ENCODE data around the gene UBE2I.
"Not testable (repeated sequence)": the region's sequence is repeated elsewhere in the genome, so short reads cannot be mapped to it uniquely, and the experiment has no call there.

The UBE2I gene

DNA sequence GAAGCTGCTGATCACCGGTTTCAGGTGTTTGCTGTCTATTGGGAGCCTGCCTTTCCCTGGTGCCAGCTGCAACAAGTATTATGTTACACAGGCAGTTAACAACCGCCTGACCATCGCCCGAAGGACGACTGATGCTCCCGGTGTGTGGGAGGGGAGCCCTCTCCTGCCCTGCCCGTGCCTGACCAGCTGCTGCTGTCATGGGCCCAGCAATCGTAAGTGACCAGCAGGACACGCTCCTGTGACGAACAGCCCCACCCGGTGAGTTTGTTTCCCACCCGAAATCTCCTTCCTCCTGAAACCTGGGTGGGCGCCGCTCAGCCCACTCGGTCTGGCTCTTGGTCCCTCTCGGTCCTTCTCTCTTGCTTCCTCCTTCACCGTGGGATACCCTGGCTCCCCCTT lies 17.9 kb upstream of the UBE2I start:
- TF ChIP-seq, protein P1, sequence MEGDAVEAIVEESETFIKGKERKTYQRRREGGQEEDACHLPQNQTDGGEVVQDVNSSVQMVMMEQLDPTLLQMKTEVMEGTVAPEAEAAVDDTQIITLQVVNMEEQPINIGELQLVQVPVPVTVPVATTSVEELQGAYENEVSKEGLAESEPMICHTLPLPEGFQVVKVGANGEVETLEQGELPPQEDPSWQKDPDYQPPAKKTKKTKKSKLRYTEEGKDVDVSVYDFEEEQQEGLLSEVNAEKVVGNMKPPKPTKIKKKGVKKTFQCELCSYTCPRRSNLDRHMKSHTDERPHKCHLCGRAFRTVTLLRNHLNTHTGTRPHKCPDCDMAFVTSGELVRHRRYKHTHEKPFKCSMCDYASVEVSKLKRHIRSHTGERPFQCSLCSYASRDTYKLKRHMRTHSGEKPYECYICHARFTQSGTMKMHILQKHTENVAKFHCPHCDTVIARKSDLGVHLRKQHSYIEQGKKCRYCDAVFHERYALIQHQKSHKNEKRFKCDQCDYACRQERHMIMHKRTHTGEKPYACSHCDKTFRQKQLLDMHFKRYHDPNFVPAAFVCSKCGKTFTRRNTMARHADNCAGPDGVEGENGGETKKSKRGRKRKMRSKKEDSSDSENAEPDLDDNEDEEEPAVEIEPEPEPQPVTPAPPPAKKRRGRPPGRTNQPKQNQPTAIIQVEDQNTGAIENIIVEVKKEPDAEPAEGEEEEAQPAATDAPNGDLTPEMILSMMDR (IDR thresholded peaks at IDR 0.05; ENCODE audit: borderline replicate concordance, extremely low read depth, low read length, poor library complexity, severe bottlenecking) = no peak
- no peak for TF ChIP-seq EZH2 (IDR thresholded peaks at IDR 0.05; ENCODE audit: borderline replicate concordance, low read depth, low read length, severe bottlenecking)
- no peaks in the 10 kb centered on the region for H4K20me1 ChIP-seq (ENCODE audit: insufficient read depth, low read length)
- H3K79me2 ChIP-seq (ENCODE audit: insufficient read depth, low read length) = no peaks in the 10 kb centered on the region
- no peak overlapping the region for H3K4me3 ChIP-seq (ENCODE audit: low read depth in 1 of 2, low read length in 2 of 2)
- H3K9me3 ChIP-seq (ENCODE audit: insufficient read depth, low read length, severe bottlenecking) = no peaks in the 10 kb centered on the region
- DNase-seq = no peak
- H2AFZ ChIP-seq (ENCODE audit: low read depth, low read length) = no peak overlapping the region
- no peaks in the 10 kb centered on the region for H3K27me3 ChIP-seq (ENCODE audit: insufficient read depth, low read length, poor library complexity)
- H3K36me3 ChIP-seq (ENCODE audit: insufficient read depth, low read length) = no peaks in the 10 kb centered on the region
- no peak overlapping the region for H3K27ac ChIP-seq (ENCODE audit: low read length)
- H3K9ac ChIP-seq (ENCODE audit: low read depth, low read length) = no peak overlapping the region
- H3K4me1 ChIP-seq (ENCODE audit: insufficient read depth, low read length) = no peaks in the 10 kb centered on the region
- no peak for ATAC-seq (ENCODE audit: insufficient read depth, low read depth)
- no peak overlapping the region for H3K4me2 ChIP-seq (ENCODE audit: insufficient read depth, low read length)

DNA sequence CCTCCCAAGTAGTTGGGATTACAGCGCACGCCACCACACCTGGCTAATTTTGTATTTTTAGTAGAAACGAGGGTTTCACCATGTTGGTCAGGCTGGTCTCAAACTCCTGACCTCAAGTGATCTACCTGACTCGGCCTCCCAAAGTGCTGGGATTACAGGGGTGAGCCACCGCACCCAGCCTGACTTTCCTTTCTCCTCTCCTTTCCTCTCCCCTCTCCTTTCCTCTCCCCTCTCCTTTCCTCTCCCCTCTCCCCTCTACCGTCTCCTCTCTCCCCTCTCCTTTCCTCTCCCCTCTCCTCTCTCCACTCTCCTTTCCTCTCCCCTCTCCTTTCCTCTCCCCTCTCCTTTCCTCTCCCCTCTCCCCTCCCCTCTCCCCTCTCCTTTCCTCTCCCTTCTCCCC lies 17.2 kb upstream of the UBE2I start:
- not testable (repeated sequence) for H3K4me2 ChIP-seq (ENCODE audit: insufficient read depth, low read length); H3K79me2 ChIP-seq (ENCODE audit: insufficient read depth, low read length); H3K27me3 ChIP-seq (ENCODE audit: insufficient read depth, low read length, poor library complexity); DNase-seq; H4K20me1 ChIP-seq (ENCODE audit: insufficient read depth, low read length); H2AFZ ChIP-seq (ENCODE audit: low read depth, low read length); H3K4me3 ChIP-seq (ENCODE audit: low read depth in 1 of 2, low read length in 2 of 2); H3K27ac ChIP-seq (ENCODE audit: low read length); H3K9me3 ChIP-seq (ENCODE audit: insufficient read depth, low read length, severe bottlenecking); ATAC-seq (ENCODE audit: insufficient read depth, low read depth); H3K4me1 ChIP-seq (ENCODE audit: insufficient read depth, low read length); H3K9ac ChIP-seq (ENCODE audit: low read depth, low read length); H3K36me3 ChIP-seq (ENCODE audit: insufficient read depth, low read length)

DNA sequence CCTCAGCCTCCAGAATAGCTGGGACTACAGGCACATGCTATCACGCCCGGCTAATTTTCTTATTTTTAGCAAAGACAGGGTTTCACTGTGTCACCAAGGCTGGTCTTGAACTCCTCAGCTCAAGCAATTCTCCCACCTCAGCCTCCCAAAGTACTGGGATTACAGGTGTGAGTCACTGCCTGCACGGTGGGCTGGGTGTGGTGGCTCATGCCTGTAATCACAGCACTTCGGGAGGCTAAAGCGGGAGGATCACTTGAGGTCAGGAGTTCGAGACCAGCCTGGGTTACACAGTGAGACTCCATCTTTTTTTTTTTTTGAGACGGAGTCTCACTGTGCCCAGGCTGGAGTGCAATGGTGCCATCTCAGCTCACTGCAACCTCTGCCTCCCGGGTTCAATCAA lies 16.6 kb upstream of the UBE2I start:
- not testable (repeated sequence) for H3K27me3 ChIP-seq (ENCODE audit: insufficient read depth, low read length, poor library complexity); H3K36me3 ChIP-seq (ENCODE audit: insufficient read depth, low read length); ATAC-seq (ENCODE audit: insufficient read depth, low read depth)

DNA sequence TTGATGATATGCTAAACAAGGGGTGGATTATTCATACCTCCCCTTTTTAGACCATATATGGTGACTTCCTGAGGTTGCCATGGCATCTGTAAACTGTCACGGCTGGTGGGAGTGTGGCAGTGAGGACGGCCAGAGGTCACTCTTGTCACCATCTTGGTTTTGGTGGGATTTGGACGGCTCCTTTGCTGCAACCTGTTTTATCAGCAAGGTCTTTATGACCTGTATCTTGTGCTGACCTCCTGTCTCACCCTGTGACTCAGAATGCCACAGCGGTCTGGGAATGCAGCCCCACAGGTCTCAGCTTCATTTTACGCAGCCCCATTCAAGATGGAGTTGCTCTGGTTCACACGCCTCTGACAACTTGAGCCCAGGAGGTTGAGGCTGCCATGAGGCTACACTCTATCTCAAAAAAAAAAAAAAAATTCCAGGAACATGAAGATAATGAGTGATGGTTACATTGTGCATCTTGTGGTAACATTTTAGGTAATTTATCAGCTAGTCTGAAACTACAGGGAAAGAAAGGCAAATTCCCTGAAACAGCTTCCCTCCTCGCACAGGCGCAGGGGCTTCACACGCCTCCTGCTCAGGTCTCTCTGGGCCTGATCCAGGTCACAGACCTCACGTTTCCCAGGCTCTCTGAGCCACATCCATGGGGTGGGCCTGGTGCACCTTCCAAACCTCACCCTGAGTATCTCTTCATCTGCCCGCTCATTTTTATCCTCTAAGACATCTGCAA lies 15.3 kb upstream of the UBE2I start:
- no peaks in the 10 kb centered on the region for H3K27me3 ChIP-seq (ENCODE audit: insufficient read depth, low read length, poor library complexity)
- no peak overlapping the region for H3K27ac ChIP-seq (ENCODE audit: low read length)

More for the DNA sequence above, 16.6 kb upstream of the UBE2I start:
- H3K9me3 ChIP-seq (ENCODE audit: insufficient read depth, low read length, severe bottlenecking); H2AFZ ChIP-seq (ENCODE audit: low read depth, low read length); H3K27ac ChIP-seq (ENCODE audit: low read length); H3K9ac ChIP-seq (ENCODE audit: low read depth, low read length); DNase-seq; H3K4me3 ChIP-seq (ENCODE audit: low read depth in 1 of 2, low read length in 2 of 2); H4K20me1 ChIP-seq (ENCODE audit: insufficient read depth, low read length); H3K4me2 ChIP-seq (ENCODE audit: insufficient read depth, low read length); H3K4me1 ChIP-seq (ENCODE audit: insufficient read depth, low read length); H3K79me2 ChIP-seq (ENCODE audit: insufficient read depth, low read length): not testable (repeated sequence)

More for the DNA sequence above, 15.3 kb upstream of the UBE2I start:
- no peaks in the 10 kb centered on the region for H3K79me2 ChIP-seq (ENCODE audit: insufficient read depth, low read length)
- H3K9ac ChIP-seq (ENCODE audit: low read depth, low read length) = no peak overlapping the region
- H3K4me2 ChIP-seq (ENCODE audit: insufficient read depth, low read length) = no peak overlapping the region
- no peaks in the 10 kb centered on the region for H3K4me1 ChIP-seq (ENCODE audit: insufficient read depth, low read length)
- ATAC-seq (ENCODE audit: insufficient read depth, low read depth) = no peak
- no peaks in the 10 kb centered on the region for H3K36me3 ChIP-seq (ENCODE audit: insufficient read depth, low read length)
- H3K9me3 ChIP-seq (ENCODE audit: insufficient read depth, low read length, severe bottlenecking) = no peaks in the 10 kb centered on the region
- TF ChIP-seq EZH2 (IDR thresholded peaks at IDR 0.05; ENCODE audit: borderline replicate concordance, low read depth, low read length, severe bottlenecking) = no peak
- TF ChIP-seq, protein P1 (IDR thresholded peaks at IDR 0.05; ENCODE audit: borderline replicate concordance, extremely low read depth, low read length, poor library complexity, severe bottlenecking) = no peak
- no peak overlapping the region for H2AFZ ChIP-seq (ENCODE audit: low read depth, low read length)
- no peak overlapping the region for H3K4me3 ChIP-seq (ENCODE audit: low read depth in 1 of 2, low read length in 2 of 2)
- H4K20me1 ChIP-seq (ENCODE audit: insufficient read depth, low read length) = 0 out of 2 replicates have a peak, but pooled peaks cover 2% of the 10 kb centered on the region
- DNase-seq = no peak
